Central memory CD8-positive, alpha-beta T cell (primary cell): ENCODE data around the gene SLC10A4.
A peak's percentile ranks its signal among the peaks of the same experiment; 100 is the strongest.

Source experiments
- ATAC-seq: fragments of 150-1000 bp; cut with Tn5 transposase; replicated peaks from 2 replicates; pipeline ENCODE4 v1.10.0; 2022; ENCODE audit warnings: mild to moderate bottlenecking, moderate FRiP score, moderate number of reproducible peaks; ENCODE audit not compliant: poor library complexity, severe bottlenecking; ENCODE audit errors: extremely low read depth
- DNase-seq, 2 donors: peaks; one replicate each; pipeline ENCODE4 v3.0.0; 2021; ENCODE audit warnings: low spot score in 2 of 2
- H3K27ac Mint-ChIP-seq: one replicate; pipeline ENCODE4 v1.8.0; 2022; ENCODE audit warnings: low read depth, mild to moderate bottlenecking, moderate library complexity, mixed read lengths
- H3K27me3 Mint-ChIP-seq: one replicate; pipeline ENCODE4 v1.8.0; 2022; ENCODE audit warnings: mixed read lengths
- H3K36me3 Mint-ChIP-seq: one replicate; pipeline ENCODE4 v1.8.0; 2022; ENCODE audit warnings: mild to moderate bottlenecking, moderate library complexity, mixed read lengths; ENCODE audit not compliant: insufficient read depth
- H3K4me1 Mint-ChIP-seq: one replicate; pipeline ENCODE4 v1.8.0; 2022; ENCODE audit warnings: mixed read lengths
- H3K4me3 Mint-ChIP-seq: one replicate; pipeline ENCODE4 v1.8.0; 2022; ENCODE audit warnings: mild to moderate bottlenecking, moderate library complexity, mixed read lengths
- H3K9me3 Mint-ChIP-seq: one replicate; pipeline ENCODE4 v1.8.0; 2022; ENCODE audit warnings: mixed read lengths

The SLC10A4 gene

GRCh38 chr4:48467891-48468290, 15.3 kb upstream of the SLC10A4 start:
- Mint-ChIP-seq H3K27me3 (no peaks in the 10 kb centered on the region), H3K36me3 (no peaks in the 10 kb centered on the region), H3K4me1 (no peaks in the 10 kb centered on the region), H3K9me3 (no peaks in the 10 kb centered on the region), H3K4me3 (no peak overlapping the region), H3K27ac (no peak overlapping the region)
- ATAC-seq (no peak), DNase-seq (no peak)

- DNase-seq (no peak), ATAC-seq (no peak)
- no peaks in the 10 kb centered on the region for H3K36me3 Mint-ChIP-seq
- H3K9me3 Mint-ChIP-seq = no peaks in the 10 kb centered on the region
- H3K27me3 Mint-ChIP-seq = no peaks in the 10 kb centered on the region
- H3K27ac Mint-ChIP-seq = no peak overlapping the region
- H3K4me1 Mint-ChIP-seq = no peaks in the 10 kb centered on the region
- no peak overlapping the region for H3K4me3 Mint-ChIP-seq
These were observed 13.0 kb upstream of the SLC10A4 start for GRCh38 chr4:48470137-48470536.

DNA sequence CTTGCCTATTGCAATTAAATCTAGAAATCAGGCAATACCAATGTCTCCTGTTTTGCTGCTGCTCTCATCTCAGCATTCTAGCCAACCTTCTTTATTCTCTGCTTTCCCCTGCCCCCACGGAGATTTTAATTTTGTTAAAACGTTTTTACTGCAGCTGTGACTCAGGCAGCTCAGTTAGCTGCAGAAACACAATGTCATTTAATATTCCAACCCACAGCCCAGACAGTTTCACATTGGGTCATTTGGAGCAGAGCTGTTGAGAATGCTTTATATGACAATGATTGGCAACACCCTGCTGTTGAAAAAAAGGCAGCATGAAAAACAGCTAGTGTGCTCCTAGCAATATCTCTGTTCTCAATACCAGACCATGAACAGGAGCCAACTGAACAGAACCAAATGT, 12.6 kb upstream of the SLC10A4 start:
- Mint-ChIP-seq H3K27me3 (no peaks in the 10 kb centered on the region), H3K9me3 (no peaks in the 10 kb centered on the region), H3K36me3 (no peaks in the 10 kb centered on the region), H3K4me1 (no peaks in the 10 kb centered on the region), H3K4me3 (no peak overlapping the region), H3K27ac (no peak overlapping the region)
- no peak for DNase-seq
- ATAC-seq = no peak

DNA sequence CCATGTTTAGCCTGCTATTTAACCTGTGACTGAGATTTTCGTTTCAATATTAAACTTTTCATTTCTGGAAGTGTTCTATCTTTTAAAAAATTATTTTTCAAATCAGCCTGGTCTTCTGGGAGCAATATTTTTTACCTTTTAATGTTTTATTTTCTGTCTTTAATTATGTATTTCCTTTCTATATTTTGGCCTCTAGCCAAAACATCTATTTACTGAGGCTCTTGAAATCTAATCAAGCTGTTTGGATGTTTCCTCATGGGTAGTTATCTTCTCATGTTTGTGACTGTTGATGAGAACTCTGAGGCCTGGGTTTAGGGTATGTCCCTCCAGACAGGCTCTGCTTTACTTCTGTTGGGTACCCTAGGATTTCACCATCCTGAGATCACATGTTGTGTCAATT, 10.3 kb upstream of the SLC10A4 start:
- ATAC-seq (no peak), DNase-seq (no peak)
- H3K4me3 Mint-ChIP-seq = no peak overlapping the region
- H3K4me1 Mint-ChIP-seq = no peaks in the 10 kb centered on the region
- H3K36me3 Mint-ChIP-seq = no peaks in the 10 kb centered on the region
- no peaks in the 10 kb centered on the region for H3K9me3 Mint-ChIP-seq
- no peak overlapping the region for H3K27ac Mint-ChIP-seq
- H3K27me3 Mint-ChIP-seq = no peaks in the 10 kb centered on the region

DNA sequence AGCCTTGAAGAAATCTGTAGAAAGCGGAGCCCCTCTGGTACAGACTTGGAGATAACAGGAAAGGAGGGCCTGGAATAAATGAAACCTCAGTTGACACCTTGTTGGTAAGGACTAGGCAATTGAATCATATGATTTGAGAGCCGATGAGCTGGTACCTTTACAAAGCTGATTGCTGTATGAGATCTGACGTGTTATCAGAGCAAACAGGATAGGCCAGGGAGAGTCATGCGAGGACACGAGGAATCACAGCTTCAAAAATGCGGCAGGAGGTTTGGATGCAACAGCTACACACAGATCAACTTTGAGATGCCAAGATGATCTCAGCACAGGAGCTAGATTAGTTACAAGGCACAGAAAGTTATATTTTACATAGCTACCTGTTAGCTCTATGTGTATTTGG, 7.4 kb upstream of the SLC10A4 start:
- DNase-seq (no peak), ATAC-seq (no peak)
- Mint-ChIP-seq H3K27me3 (peaks cover 6% of the 10 kb centered on the region), H3K27ac (no peak overlapping the region), H3K9me3 (no peaks in the 10 kb centered on the region), H3K4me3 (no peak overlapping the region), H3K36me3 (no peaks in the 10 kb centered on the region), H3K4me1 (no peaks in the 10 kb centered on the region)

DNA sequence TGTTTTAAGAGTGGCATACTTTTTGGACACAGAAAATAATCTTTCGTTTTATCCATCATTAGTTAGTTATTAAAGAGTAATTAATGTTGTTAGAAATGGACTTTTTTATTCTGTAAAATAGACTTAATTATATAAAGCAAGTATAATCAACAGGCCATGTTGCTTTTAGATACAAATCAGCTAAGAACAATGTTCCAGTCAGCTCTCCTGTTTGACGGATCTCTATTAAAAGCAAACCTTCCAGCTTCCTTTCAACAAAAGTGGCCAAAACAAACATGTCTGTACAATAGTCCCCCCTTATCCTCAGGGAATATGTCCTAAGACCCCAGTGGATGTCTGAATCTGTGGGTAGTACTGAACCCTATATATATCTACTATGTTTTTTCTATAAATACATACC, 4.9 kb upstream of the SLC10A4 start:
- Mint-ChIP-seq H3K4me1 (no peaks in the 10 kb centered on the region), H3K4me3 (no peak overlapping the region), H3K27ac (no peak overlapping the region), H3K36me3 (no peaks in the 10 kb centered on the region), H3K27me3 (peaks cover 29% of the 10 kb centered on the region), H3K9me3 (no peaks in the 10 kb centered on the region)
- no peak for ATAC-seq
- no peak for DNase-seq

DNA sequence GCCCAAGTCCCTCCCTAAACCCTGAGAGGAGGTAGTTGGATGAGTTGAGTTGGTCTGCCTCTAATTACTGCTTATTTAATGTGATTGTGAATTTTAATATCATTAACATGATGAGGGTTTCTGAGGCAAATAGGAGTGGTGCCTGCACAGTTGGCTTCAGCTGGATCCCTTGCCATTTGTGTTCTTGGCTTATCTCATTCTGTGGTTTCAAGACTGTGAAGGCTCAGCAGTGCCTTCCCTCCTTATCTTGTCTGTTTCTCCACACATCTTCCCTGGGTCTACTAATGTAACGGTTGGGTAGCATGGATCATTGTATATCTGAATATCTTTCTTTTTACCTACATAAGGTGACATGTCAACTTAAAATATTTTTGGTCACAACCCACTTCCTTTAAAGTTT, 1.6 kb upstream of the SLC10A4 start:
- Mint-ChIP-seq H3K9me3 (no peaks in the 10 kb centered on the region), H3K27ac (no peak overlapping the region), H3K4me1 (peaks cover 12% of the 10 kb centered on the region), H3K4me3 (no peak overlapping the region), H3K36me3 (no peaks in the 10 kb centered on the region), H3K27me3 (peaks cover 51% of the 10 kb centered on the region)
- DNase-seq = no peak
- no peak for ATAC-seq

DNA sequence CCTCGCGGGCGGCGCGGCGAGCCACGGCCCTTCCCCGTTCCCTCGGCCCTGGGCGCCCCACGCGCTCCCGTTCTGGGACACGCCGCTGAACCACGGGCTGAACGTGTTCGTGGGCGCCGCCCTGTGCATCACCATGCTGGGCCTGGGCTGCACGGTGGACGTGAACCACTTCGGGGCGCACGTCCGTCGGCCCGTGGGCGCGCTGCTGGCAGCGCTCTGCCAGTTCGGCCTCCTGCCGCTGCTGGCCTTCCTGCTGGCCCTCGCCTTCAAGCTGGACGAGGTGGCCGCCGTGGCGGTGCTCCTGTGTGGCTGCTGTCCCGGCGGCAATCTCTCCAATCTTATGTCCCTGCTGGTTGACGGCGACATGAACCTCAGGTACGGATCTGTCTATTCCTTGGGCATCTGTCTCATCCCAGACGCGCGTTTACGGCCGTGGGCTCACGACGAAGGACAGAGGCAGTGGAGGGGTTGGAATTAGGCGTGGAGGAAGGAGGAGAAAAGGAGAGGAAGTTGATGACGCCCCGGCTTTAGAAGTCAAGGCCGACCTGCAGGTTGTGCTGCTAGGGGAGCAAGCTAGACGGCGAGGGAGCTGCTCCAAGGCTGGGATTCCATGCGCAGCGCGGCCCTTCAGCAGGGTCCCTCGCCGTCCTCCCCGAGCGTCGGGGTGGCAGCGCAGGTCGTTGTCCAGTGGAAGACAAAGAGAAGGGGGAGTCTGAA, 792 bp downstream of the SLC10A4 start:
- Mint-ChIP-seq H3K36me3 (no peaks in the 10 kb centered on the region), H3K27ac (no peak overlapping the region), H3K4me3 (peak overlapping the region; percentile 36), H3K4me1 (peaks cover 12% of the 10 kb centered on the region), H3K27me3 (peaks cover 72% of the 10 kb centered on the region), H3K9me3 (no peaks in the 10 kb centered on the region)
- ATAC-seq (peak; percentile 17), DNase-seq (no peak)

GRCh38 chr4:48484494-48485168, 1.5 kb downstream of the SLC10A4 start:
- Mint-ChIP-seq H3K4me1 (peaks cover 12% of the 10 kb centered on the region), H3K9me3 (no peaks in the 10 kb centered on the region), H3K4me3 (peak overlapping the region; percentile 36), H3K36me3 (no peaks in the 10 kb centered on the region), H3K27ac (no peak overlapping the region), H3K27me3 (peaks cover 79% of the 10 kb centered on the region)
- ATAC-seq (no peak), DNase-seq (no peak)

DNA sequence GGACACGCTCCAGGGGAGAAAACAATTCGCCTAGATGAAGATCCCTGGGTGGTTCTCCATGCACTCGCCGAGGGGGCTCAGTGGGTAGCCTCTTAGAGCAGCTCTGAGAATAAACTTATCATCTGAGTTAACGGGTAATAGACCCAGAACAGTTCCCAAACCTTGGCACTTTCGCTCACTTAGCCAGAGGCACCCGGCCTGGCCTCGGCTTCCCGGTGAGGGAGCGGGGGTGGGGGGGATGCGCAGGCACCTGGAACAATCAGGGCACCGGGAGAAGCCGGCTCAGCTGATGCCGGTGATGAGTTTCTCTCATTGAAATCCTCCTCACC, 6.5 kb downstream of the SLC10A4 start:
- Mint-ChIP-seq H3K36me3 (no peaks in the 10 kb centered on the region), H3K27me3 (peaks cover 43% of the 10 kb centered on the region), H3K4me3 (peak overlapping the region; percentile 69), H3K9me3 (no peaks in the 10 kb centered on the region), H3K4me1 (peaks cover 5% of the 10 kb centered on the region), H3K27ac (no peak overlapping the region)
- no peak for DNase-seq
- no peak for ATAC-seq

GRCh38 chr4:48490012-48490679, 7.0 kb downstream of the SLC10A4 start, which contains the start of gene ZAR1:
TSS of gene ZAR1 (plus strand) at chr4:48490252. CDS start at chr4:48490292, 40 bp downstream.
- Mint-ChIP-seq H3K36me3 (no peaks in the 10 kb centered on the region), H3K9me3 (no peaks in the 10 kb centered on the region), H3K4me3 (peak within 1 kb of the TSS; percentile 69), H3K27me3 (peaks cover 38% of the 10 kb centered on the region), H3K4me1 (peaks cover under 1% of the 10 kb centered on the region), H3K27ac (no peak within 1 kb of the TSS)
- peak; percentile 23 for ATAC-seq
- DNase-seq = no peak

- ATAC-seq (peak; percentile 22), DNase-seq (no peak)
- Mint-ChIP-seq H3K4me1 (no peaks in the 10 kb centered on the region), H3K36me3 (peaks cover 3% of the 10 kb centered on the region), H3K27me3 (peaks cover 33% of the 10 kb centered on the region), H3K9me3 (no peaks in the 10 kb centered on the region), H3K4me3 (no peak overlapping the region), H3K27ac (no peak overlapping the region)
These were observed 7.8 kb downstream of the SLC10A4 start for GRCh38 chr4:48490680-48491513.
